OCI-LY3 (cell line): ENCODE data around the gene SYT6.

Experiments used
- H2AFZ ChIP-seq: fragments of 200-600, 300-600 bp; shearing (Covaris generic); 2 replicates; pipeline ENCODE4 v1.6.0; 2014; ENCODE audit warnings: antibody characterized with exemption, low read depth, low read length
- H3K27ac ChIP-seq: fragments of 200-600, 300-600 bp; sonication (generic); 2 replicates; pipeline ENCODE4 v1.5.1; 2014; ENCODE audit warnings: mild to moderate bottlenecking, low read length, moderate library complexity, mixed read lengths
- H3K27me3 ChIP-seq: fragments of 200-600, 300-600 bp; sonication (generic); 2 replicates; pipeline ENCODE4 v1.6.1; 2014; ENCODE audit warnings: low read depth, low read length, mixed read lengths
- H3K36me3 ChIP-seq: fragments of 200-600, 300-600 bp; sonication (generic); replicated peaks from 2 replicates; pipeline ENCODE3; 2014; ENCODE audit warnings: low read depth, low read length, mixed read lengths
- H3K4me1 ChIP-seq: fragments of 300-600, 200-600 bp; sonication (generic); 2 replicates; pipeline ENCODE4 v1.6.1; 2014; ENCODE audit warnings: low read length, mixed read lengths
- H3K4me2 ChIP-seq: fragments of 200-600, 300-600 bp; sonication (generic); 2 replicates; pipeline ENCODE4 v1.6.1; 2014; ENCODE audit warnings: low read length, mixed read lengths
- H3K4me3 ChIP-seq: fragments of 300-600, 200-600 bp; sonication (generic); 2 replicates; pipeline ENCODE4 v1.5.1; 2014; ENCODE audit warnings: antibody characterized with exemption, mild to moderate bottlenecking, low read length, moderate library complexity
- H3K79me2 ChIP-seq: fragments of 300-600, 200-600 bp; shearing (Covaris generic); 2 replicates; pipeline ENCODE4 v1.6.1; 2014; ENCODE audit warnings: mild to moderate bottlenecking, low read length, mixed read lengths
- H3K9ac ChIP-seq: fragments of 300-600, 200-600 bp; shearing (Covaris generic); 2 replicates; pipeline ENCODE4 v1.6.0; 2014; ENCODE audit warnings: mild to moderate bottlenecking, low read length, moderate library complexity
- H3K9me3 ChIP-seq: fragments of 200-600, 300-600 bp; shearing (Covaris generic); 2 replicates; pipeline ENCODE4 v1.6.1; 2014; ENCODE audit warnings: low read length, mixed read lengths; ENCODE audit not compliant: insufficient read depth
- H4K20me1 ChIP-seq: fragments of 200-600, 300-600 bp; sonication (generic); 2 replicates; pipeline ENCODE4 v1.6.1; 2016; ENCODE audit warnings: low read length, mixed read lengths; ENCODE audit not compliant: insufficient read depth
- EZH2phosphoT487 ChIP-seq: fragments of 200-600 bp; shearing (Covaris generic); IDR thresholded peaks from 2 replicates; pipeline ENCODE4 v1.6.1; 2018; ENCODE audit warnings: antibody characterized with exemption, mixed run types, low read depth
- TF ChIP-seq, protein P1 (sequence below): fragments of 200-600, 300-600 bp; sonication (generic); IDR thresholded peaks from 2 replicates; pipeline ENCODE4 v1.5.1; 2014; ENCODE audit warnings: antibody characterized with exemption, low read length, low read depth

The SYT6 gene

DNA sequence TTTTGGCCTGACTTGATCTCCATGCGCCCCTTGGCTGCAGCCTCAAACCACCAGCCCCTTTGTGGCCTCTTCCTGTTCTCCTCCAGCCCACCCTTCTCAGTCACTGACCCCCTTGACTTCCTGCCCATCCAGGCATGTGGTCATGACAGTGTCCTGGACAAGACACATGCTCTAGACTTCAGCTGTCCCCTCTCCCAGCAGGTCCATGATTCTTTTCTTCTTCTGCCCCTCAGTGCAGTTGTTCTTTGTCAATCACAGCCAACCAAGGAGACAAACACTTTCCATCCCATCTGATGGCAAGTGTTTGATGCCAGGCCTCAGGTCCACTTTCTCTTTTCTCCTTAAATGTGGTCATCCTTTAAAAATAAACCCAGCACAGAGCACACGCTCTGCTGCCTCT lies 49.7 kb downstream of the SYT6 start:
- Histone ChIP-seq H3K4me1 (no peaks in the 10 kb centered on the region), H4K20me1 (no peaks in the 10 kb centered on the region), H3K4me3 (no peak overlapping the region), H3K27ac (no peak overlapping the region), H3K36me3 (no peaks in the 10 kb centered on the region), H3K4me2 (no peak overlapping the region), H2AFZ (no peak overlapping the region), H3K79me2 (no peaks in the 10 kb centered on the region), H3K9me3 (no peaks in the 10 kb centered on the region), H3K9ac (no peak overlapping the region), H3K27me3 (no peaks in the 10 kb centered on the region; the same call in 1 of the 2 replicates)
- no peak for TF ChIP-seq EZH2phosphoT487
- TF ChIP-seq, protein P1, sequence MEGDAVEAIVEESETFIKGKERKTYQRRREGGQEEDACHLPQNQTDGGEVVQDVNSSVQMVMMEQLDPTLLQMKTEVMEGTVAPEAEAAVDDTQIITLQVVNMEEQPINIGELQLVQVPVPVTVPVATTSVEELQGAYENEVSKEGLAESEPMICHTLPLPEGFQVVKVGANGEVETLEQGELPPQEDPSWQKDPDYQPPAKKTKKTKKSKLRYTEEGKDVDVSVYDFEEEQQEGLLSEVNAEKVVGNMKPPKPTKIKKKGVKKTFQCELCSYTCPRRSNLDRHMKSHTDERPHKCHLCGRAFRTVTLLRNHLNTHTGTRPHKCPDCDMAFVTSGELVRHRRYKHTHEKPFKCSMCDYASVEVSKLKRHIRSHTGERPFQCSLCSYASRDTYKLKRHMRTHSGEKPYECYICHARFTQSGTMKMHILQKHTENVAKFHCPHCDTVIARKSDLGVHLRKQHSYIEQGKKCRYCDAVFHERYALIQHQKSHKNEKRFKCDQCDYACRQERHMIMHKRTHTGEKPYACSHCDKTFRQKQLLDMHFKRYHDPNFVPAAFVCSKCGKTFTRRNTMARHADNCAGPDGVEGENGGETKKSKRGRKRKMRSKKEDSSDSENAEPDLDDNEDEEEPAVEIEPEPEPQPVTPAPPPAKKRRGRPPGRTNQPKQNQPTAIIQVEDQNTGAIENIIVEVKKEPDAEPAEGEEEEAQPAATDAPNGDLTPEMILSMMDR = no peak

DNA sequence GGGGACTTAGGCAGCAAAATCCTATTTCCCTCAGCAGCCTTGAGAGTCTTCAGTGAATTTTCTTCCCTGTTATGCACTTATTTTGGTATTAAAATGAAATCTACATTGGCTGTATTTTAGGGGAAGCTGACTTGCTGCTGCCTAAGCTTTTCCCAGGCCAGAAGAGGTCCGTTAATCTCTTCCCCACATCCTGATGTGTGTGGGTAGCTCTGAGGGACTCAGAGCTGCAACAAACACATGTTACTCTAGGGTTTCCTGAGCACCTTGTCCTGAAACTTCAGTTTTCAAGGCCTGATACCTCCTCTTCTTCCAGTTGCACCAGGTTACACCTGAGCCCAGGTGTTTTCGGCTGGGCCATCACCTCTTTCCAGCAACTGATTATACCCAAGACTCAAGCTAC lies 51.5 kb downstream of the SYT6 start:
- H3K4me2 ChIP-seq = no peak overlapping the region
- no peaks in the 10 kb centered on the region for H3K79me2 ChIP-seq
- H2AFZ ChIP-seq = no peak overlapping the region
- H3K9ac ChIP-seq = no peak overlapping the region
- H4K20me1 ChIP-seq = no peaks in the 10 kb centered on the region
- H3K9me3 ChIP-seq = no peaks in the 10 kb centered on the region
- no peak overlapping the region for H3K4me3 ChIP-seq
- H3K36me3 ChIP-seq = no peaks in the 10 kb centered on the region
- H3K27ac ChIP-seq = no peak overlapping the region
- no peaks in the 10 kb centered on the region for H3K4me1 ChIP-seq
- H3K27me3 ChIP-seq = no peaks in the 10 kb centered on the region; the same call in 1 of the 2 replicates
- TF ChIP-seq, protein P1 = no peak
- TF ChIP-seq EZH2phosphoT487 = no peak

DNA sequence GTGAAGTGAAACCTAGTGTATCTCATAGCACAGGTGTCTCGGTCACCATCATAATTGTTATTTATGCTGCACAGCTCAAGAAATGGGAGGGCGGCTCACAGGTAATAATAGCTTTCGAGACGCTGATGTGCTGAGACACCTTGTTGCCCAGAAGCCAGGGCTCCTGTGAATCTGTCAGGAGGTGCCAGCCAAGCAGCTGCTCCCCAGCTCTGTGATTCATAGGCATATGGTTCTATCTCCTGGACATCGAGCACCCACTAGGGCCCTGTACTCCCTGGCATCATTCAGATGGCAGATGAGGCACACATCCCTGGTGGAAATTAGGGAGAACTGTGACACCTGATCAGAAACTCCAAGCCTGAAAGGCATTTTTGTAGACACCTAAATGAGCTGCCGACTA lies 53.5 kb downstream of the SYT6 start:
- no peak overlapping the region for H3K9ac ChIP-seq
- no peaks in the 10 kb centered on the region for H3K79me2 ChIP-seq
- H3K4me3 ChIP-seq = no peak overlapping the region
- no peak for TF ChIP-seq EZH2phosphoT487
- H3K27me3 ChIP-seq = no peaks in the 10 kb centered on the region; the same call in 1 of the 2 replicates
- H3K27ac ChIP-seq = no peak overlapping the region
- H3K4me1 ChIP-seq = no peaks in the 10 kb centered on the region
- no peaks in the 10 kb centered on the region for H4K20me1 ChIP-seq
- no peak overlapping the region for H3K4me2 ChIP-seq
- H3K9me3 ChIP-seq = no peaks in the 10 kb centered on the region
- H3K36me3 ChIP-seq = no peaks in the 10 kb centered on the region
- H2AFZ ChIP-seq = no peak overlapping the region

DNA sequence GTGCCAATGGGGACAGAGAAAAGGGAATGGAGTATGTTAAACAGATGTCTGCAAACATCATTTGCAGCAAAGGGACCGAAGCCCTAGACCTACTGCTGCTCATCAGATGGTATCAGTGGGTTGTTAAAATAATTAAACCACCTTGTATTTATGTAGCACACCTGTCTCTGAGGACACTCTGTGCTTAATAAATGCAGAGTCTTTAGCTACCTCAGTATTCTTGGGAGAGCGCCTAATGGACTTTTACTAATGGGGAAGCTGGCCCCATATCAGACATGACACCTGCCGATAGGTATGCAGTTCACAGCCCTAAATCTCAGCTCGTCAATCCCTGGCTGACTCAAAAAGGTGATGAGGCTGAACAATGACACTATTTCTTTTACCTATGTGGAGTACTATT lies 54.4 kb downstream of the SYT6 start:
- H3K27me3 ChIP-seq = no peaks in the 10 kb centered on the region; the same call in 1 of the 2 replicates

More for the DNA sequence above, 54.4 kb downstream of the SYT6 start:
- no peak overlapping the region for H3K4me2 ChIP-seq
- no peak overlapping the region for H3K9ac ChIP-seq
- no peak overlapping the region for H2AFZ ChIP-seq
- H3K4me1 ChIP-seq = no peaks in the 10 kb centered on the region
- no peaks in the 10 kb centered on the region for H3K9me3 ChIP-seq
- H4K20me1 ChIP-seq = no peaks in the 10 kb centered on the region
- no peak overlapping the region for H3K27ac ChIP-seq
- H3K36me3 ChIP-seq = no peaks in the 10 kb centered on the region
- no peaks in the 10 kb centered on the region for H3K79me2 ChIP-seq
- no peak overlapping the region for H3K4me3 ChIP-seq
- TF ChIP-seq, protein P1 = no peak
- no peak for TF ChIP-seq EZH2phosphoT487
